ENCODE data around the gene ACYP1. TPM values are rescaled to one million over a fixed set of nuclear protein-coding genes. Genes with fewer than 3 reads are reported as not detected.

Gene ACYP1
- polyA plus RNA-seq, 2 donors, result 12.0 to 24.1 TPM

DNA sequence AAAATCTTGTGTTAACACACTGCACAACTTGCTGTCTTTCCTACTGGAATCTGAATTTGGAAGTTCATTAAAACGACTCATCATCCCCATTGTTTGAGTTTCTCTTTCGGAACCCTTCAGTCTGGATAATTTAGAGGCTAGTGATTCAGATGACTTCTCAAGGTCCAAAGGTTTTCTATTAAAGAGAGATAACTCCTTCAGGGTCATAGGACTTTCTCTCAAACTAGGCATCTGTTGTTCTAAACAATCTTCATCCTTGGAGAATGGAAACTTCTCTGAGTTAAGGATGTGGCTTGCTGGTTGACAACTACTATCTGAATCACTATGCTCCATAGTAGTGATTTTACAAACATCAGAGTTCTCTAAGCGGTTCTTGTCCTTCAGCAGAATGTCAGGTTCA, 16.9 kb downstream of the ACYP1 start:
- peaks cover 0 to 2% of the 10 kb centered on the region in 2 donors for H3K4me1 ChIP-seq (ENCODE audit: control insufficient read depth in 2 of 2, insufficient read depth in 2 of 2, low read length in 1 of 2)
- H3K36me3 ChIP-seq (ENCODE audit: control insufficient read depth in 2 of 2, insufficient read depth in 2 of 2, low read length in 1 of 2), result peaks cover 0 to 3% of the 10 kb centered on the region in 2 donors
- H3K27me3 ChIP-seq (ENCODE audit: control insufficient read depth in 1 of 2, insufficient read depth in 2 of 2, low read length in 2 of 2), result no peaks in the 10 kb centered on the region
- 85 to 86% methylated on average over 3 of the region's 3 CpGs for WGBS, 2 donors
- no peaks in the 10 kb centered on the region for H3K9me3 ChIP-seq (ENCODE audit: control insufficient read depth in 2 of 2, insufficient read depth in 1 of 2, low read depth in 1 of 2, low read length in 1 of 2)
- H3K27ac ChIP-seq (ENCODE audit: low read depth in 2 of 2, low read length in 1 of 2), result no peak overlapping the region
- no peak overlapping the region for H3K4me3 ChIP-seq (ENCODE audit: low read depth in 1 of 2, low read length in 2 of 2)

GRCh38 chr14:75046275-75046674, 17.5 kb downstream of the ACYP1 start:
- peaks cover 0 to 3% of the 10 kb centered on the region in 2 donors for H3K36me3 ChIP-seq (ENCODE audit: control insufficient read depth in 2 of 2, insufficient read depth in 2 of 2, low read length in 1 of 2)
- peaks cover 0 to 2% of the 10 kb centered on the region in 2 donors for H3K4me1 ChIP-seq (ENCODE audit: control insufficient read depth in 2 of 2, insufficient read depth in 2 of 2, low read length in 1 of 2)
- H3K4me3 ChIP-seq (ENCODE audit: low read depth in 1 of 2, low read length in 2 of 2), result no peak overlapping the region
- H3K27me3 ChIP-seq (ENCODE audit: control insufficient read depth in 1 of 2, insufficient read depth in 2 of 2, low read length in 2 of 2), result no peaks in the 10 kb centered on the region
- no peaks in the 10 kb centered on the region for H3K9me3 ChIP-seq (ENCODE audit: control insufficient read depth in 2 of 2, insufficient read depth in 1 of 2, low read depth in 1 of 2, low read length in 1 of 2)
- H3K27ac ChIP-seq (ENCODE audit: low read depth in 2 of 2, low read length in 1 of 2), result no peak overlapping the region
- WGBS, 2 donors, result 91 to 94% methylated on average over 5 of the region's 5 CpGs

GRCh38 chr14:75044752-75045151, 19.1 kb downstream of the ACYP1 start:
- Histone ChIP-seq H3K9me3 (ENCODE audit: control insufficient read depth in 2 of 2, insufficient read depth in 1 of 2, low read depth in 1 of 2, low read length in 1 of 2) (no peaks in the 10 kb centered on the region), H3K4me1 (ENCODE audit: control insufficient read depth in 2 of 2, insufficient read depth in 2 of 2, low read length in 1 of 2) (peaks cover 0 to 2% of the 10 kb centered on the region in 2 donors), H3K36me3 (ENCODE audit: control insufficient read depth in 2 of 2, insufficient read depth in 2 of 2, low read length in 1 of 2) (peaks cover 0 to 3% of the 10 kb centered on the region in 2 donors), H3K4me3 (ENCODE audit: low read depth in 1 of 2, low read length in 2 of 2) (no peak overlapping the region), H3K27me3 (ENCODE audit: control insufficient read depth in 1 of 2, insufficient read depth in 2 of 2, low read length in 2 of 2) (no peaks in the 10 kb centered on the region), H3K27ac (ENCODE audit: low read depth in 2 of 2, low read length in 1 of 2) (no peak overlapping the region)
- 70 to 76% methylated on average over 8 of the region's 8 CpGs for WGBS, 2 donors

GRCh38 chr14:75044322-75044721, 19.5 kb downstream of the ACYP1 start:
- H3K4me3 ChIP-seq (ENCODE audit: low read depth in 1 of 2, low read length in 2 of 2), result no peak overlapping the region

GRCh38 chr14:75042035-75042434, 21.8 kb downstream of the ACYP1 start:
- Histone ChIP-seq H3K36me3 (ENCODE audit: control insufficient read depth in 2 of 2, insufficient read depth in 2 of 2, low read length in 1 of 2) (peaks cover 0 to 3% of the 10 kb centered on the region in 2 donors), H3K9me3 (ENCODE audit: control insufficient read depth in 2 of 2, insufficient read depth in 1 of 2, low read depth in 1 of 2, low read length in 1 of 2) (no peaks in the 10 kb centered on the region), H3K27me3 (ENCODE audit: control insufficient read depth in 1 of 2, insufficient read depth in 2 of 2, low read length in 2 of 2) (no peaks in the 10 kb centered on the region), H3K27ac (ENCODE audit: low read depth in 2 of 2, low read length in 1 of 2) (no peak overlapping the region), H3K4me3 (ENCODE audit: low read depth in 1 of 2, low read length in 2 of 2) (no peak overlapping the region), H3K4me1 (ENCODE audit: control insufficient read depth in 2 of 2, insufficient read depth in 2 of 2, low read length in 1 of 2) (no peaks in the 10 kb centered on the region)
- WGBS, 2 donors, result 52 to 60% methylated on average over 6 of the region's 6 CpGs

More at GRCh38 chr14:75044322-75044721, 19.5 kb downstream of the ACYP1 start:
- Histone ChIP-seq H3K4me1 (ENCODE audit: control insufficient read depth in 2 of 2, insufficient read depth in 2 of 2, low read length in 1 of 2) (peaks cover 0 to under 1% of the 10 kb centered on the region in 2 donors), H3K27me3 (ENCODE audit: control insufficient read depth in 1 of 2, insufficient read depth in 2 of 2, low read length in 2 of 2) (no peaks in the 10 kb centered on the region), H3K36me3 (ENCODE audit: control insufficient read depth in 2 of 2, insufficient read depth in 2 of 2, low read length in 1 of 2) (peaks cover 0 to 3% of the 10 kb centered on the region in 2 donors), H3K9me3 (ENCODE audit: control insufficient read depth in 2 of 2, insufficient read depth in 1 of 2, low read depth in 1 of 2, low read length in 1 of 2) (no peaks in the 10 kb centered on the region), H3K27ac (ENCODE audit: low read depth in 2 of 2, low read length in 1 of 2) (no peak overlapping the region)
- 11 to 28% methylated on average over 2 of the region's 2 CpGs for WGBS, 2 donors

GRCh38 chr14:75041613-75042012, 22.2 kb downstream of the ACYP1 start:
- WGBS, 2 donors, result 79 to 92% methylated on average over 4 of the region's 4 CpGs
- no peaks in the 10 kb centered on the region for H3K27me3 ChIP-seq (ENCODE audit: control insufficient read depth in 1 of 2, insufficient read depth in 2 of 2, low read length in 2 of 2)
- H3K4me1 ChIP-seq (ENCODE audit: control insufficient read depth in 2 of 2, insufficient read depth in 2 of 2, low read length in 1 of 2), result no peaks in the 10 kb centered on the region
- H3K4me3 ChIP-seq (ENCODE audit: low read depth in 1 of 2, low read length in 2 of 2), result no peak overlapping the region
- no peaks in the 10 kb centered on the region for H3K9me3 ChIP-seq (ENCODE audit: control insufficient read depth in 2 of 2, insufficient read depth in 1 of 2, low read depth in 1 of 2, low read length in 1 of 2)
- H3K27ac ChIP-seq (ENCODE audit: low read depth in 2 of 2, low read length in 1 of 2), result no peak overlapping the region
- H3K36me3 ChIP-seq (ENCODE audit: control insufficient read depth in 2 of 2, insufficient read depth in 2 of 2, low read length in 1 of 2), result peaks cover 0 to 3% of the 10 kb centered on the region in 2 donors

- 98% methylated on average over 2 of the region's 2 CpGs for WGBS, 2 donors
- Histone ChIP-seq H3K27ac (ENCODE audit: low read depth in 2 of 2, low read length in 1 of 2) (no peak overlapping the region), H3K4me1 (ENCODE audit: control insufficient read depth in 2 of 2, insufficient read depth in 2 of 2, low read length in 1 of 2) (no peaks in the 10 kb centered on the region), H3K4me3 (ENCODE audit: low read depth in 1 of 2, low read length in 2 of 2) (no peak overlapping the region), H3K27me3 (ENCODE audit: control insufficient read depth in 1 of 2, insufficient read depth in 2 of 2, low read length in 2 of 2) (no peaks in the 10 kb centered on the region), H3K9me3 (ENCODE audit: control insufficient read depth in 2 of 2, insufficient read depth in 1 of 2, low read depth in 1 of 2, low read length in 1 of 2) (no peaks in the 10 kb centered on the region), H3K36me3 (ENCODE audit: control insufficient read depth in 2 of 2, insufficient read depth in 2 of 2, low read length in 1 of 2) (peaks cover 0 to 3% of the 10 kb centered on the region in 2 donors)
Measured at GRCh38 chr14:75040959-75041358, 22.9 kb downstream of the ACYP1 start.

DNA sequence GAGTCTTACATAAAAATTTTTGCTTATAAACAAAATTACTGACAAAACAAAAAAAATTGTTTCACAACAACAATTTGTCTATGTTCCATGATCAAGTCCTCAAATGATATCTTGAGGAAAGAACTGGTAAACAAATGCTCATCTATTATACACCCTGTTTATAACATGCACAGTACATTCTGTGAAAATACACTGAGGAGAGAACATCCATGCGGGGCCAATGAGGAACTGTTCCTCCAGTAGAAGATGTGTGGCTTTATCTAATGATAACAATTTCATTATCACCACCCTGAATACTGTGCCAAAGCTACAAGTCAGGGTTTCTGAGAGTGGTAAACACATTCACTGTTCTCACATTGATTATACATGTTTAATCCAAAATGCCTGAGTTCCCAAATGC, 23.3 kb downstream of the ACYP1 start:
- Histone ChIP-seq H3K27me3 (ENCODE audit: control insufficient read depth in 1 of 2, insufficient read depth in 2 of 2, low read length in 2 of 2) (no peaks in the 10 kb centered on the region), H3K4me1 (ENCODE audit: control insufficient read depth in 2 of 2, insufficient read depth in 2 of 2, low read length in 1 of 2) (no peaks in the 10 kb centered on the region), H3K9me3 (ENCODE audit: control insufficient read depth in 2 of 2, insufficient read depth in 1 of 2, low read depth in 1 of 2, low read length in 1 of 2) (no peaks in the 10 kb centered on the region), H3K4me3 (ENCODE audit: low read depth in 1 of 2, low read length in 2 of 2) (no peak overlapping the region), H3K27ac (ENCODE audit: low read depth in 2 of 2, low read length in 1 of 2) (no peak overlapping the region), H3K36me3 (ENCODE audit: control insufficient read depth in 2 of 2, insufficient read depth in 2 of 2, low read length in 1 of 2) (peaks cover 0 to 3% of the 10 kb centered on the region in 2 donors)
- 76 to 81% methylated on average over 1 of the region's 1 CpG for WGBS, 2 donors

GRCh38 chr14:75032939-75033338, 30.9 kb downstream of the ACYP1 start:
- 92 to 96% methylated on average over 2 of the region's 2 CpGs for WGBS, 2 donors
- Histone ChIP-seq H3K27me3 (ENCODE audit: control insufficient read depth in 1 of 2, insufficient read depth in 2 of 2, low read length in 2 of 2) (no peaks in the 10 kb centered on the region), H3K4me1 (ENCODE audit: control insufficient read depth in 2 of 2, insufficient read depth in 2 of 2, low read length in 1 of 2) (no peaks in the 10 kb centered on the region), H3K27ac (ENCODE audit: low read depth in 2 of 2, low read length in 1 of 2) (no peak overlapping the region), H3K36me3 (ENCODE audit: control insufficient read depth in 2 of 2, insufficient read depth in 2 of 2, low read length in 1 of 2) (peaks cover 2 to 8% of the 10 kb centered on the region in 2 donors), H3K4me3 (ENCODE audit: low read depth in 1 of 2, low read length in 2 of 2) (no peak overlapping the region), H3K9me3 (ENCODE audit: control insufficient read depth in 2 of 2, insufficient read depth in 1 of 2, low read depth in 1 of 2, low read length in 1 of 2) (no peaks in the 10 kb centered on the region)

DNA sequence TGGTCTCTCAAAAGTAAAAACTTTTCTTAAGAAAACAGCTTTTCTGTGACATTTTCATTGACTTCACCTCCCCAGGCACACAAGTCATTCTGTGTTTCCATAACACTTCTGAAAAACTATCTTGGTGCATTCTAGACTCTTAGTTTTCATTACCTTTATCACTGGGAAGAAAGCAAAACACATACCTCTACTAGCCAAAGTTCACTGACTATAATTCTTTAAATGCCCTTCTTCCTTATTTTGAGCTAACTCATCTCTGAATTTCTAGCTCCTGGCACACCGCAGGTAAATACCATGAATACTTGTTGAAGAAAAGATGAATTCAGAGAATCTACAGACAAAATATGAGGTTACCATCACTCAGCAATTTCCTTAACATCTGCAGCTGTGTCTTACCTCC, 33.7 kb downstream of the ACYP1 start:
- no peak overlapping the region for H3K27ac ChIP-seq (ENCODE audit: low read depth in 2 of 2, low read length in 1 of 2)
- H3K4me1 ChIP-seq (ENCODE audit: control insufficient read depth in 2 of 2, insufficient read depth in 2 of 2, low read length in 1 of 2), result no peaks in the 10 kb centered on the region
- no peaks in the 10 kb centered on the region for H3K27me3 ChIP-seq (ENCODE audit: control insufficient read depth in 1 of 2, insufficient read depth in 2 of 2, low read length in 2 of 2)
- peaks cover 2 to 8% of the 10 kb centered on the region in 2 donors for H3K36me3 ChIP-seq (ENCODE audit: control insufficient read depth in 2 of 2, insufficient read depth in 2 of 2, low read length in 1 of 2)
- H3K4me3 ChIP-seq (ENCODE audit: low read depth in 1 of 2, low read length in 2 of 2), result no peak overlapping the region
- no peaks in the 10 kb centered on the region for H3K9me3 ChIP-seq (ENCODE audit: control insufficient read depth in 2 of 2, insufficient read depth in 1 of 2, low read depth in 1 of 2, low read length in 1 of 2)
- 0% methylated on average over 1 of the region's 1 CpG for WGBS, 2 donors

Data from esophagus (tissue), 2 donors.